CD4-positive, alpha-beta T cell treated with Interleukin-15 for 1 hour (primary cell): ENCODE results near the gene EHD1.

Experiments used
- DNase-seq: peaks from one replicate; pipeline ENCODE4 v3.0.0-alpha.2; 2020

EHD1 gene

DNA sequence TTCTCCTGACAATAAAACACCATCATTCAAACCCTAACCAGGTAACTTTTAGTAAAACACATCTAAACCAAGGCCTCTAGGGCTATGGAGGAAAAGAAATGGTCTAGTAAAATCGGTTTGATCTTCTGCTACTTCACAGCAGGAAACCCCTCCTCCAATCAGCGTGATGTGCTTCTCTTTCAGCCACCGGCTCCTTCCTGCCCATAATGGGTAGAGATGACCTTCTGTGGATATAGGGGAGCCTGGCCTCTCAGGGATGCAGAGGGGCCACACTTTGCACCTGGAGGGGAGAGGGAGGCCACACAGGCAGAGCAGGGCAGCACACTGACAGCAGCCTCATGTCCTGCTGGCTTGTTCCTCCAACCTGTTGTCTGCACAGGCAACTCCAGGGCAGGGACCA lies 6.9 kb downstream of the EHD1 start:
- DNase-seq = no peak

DNA sequence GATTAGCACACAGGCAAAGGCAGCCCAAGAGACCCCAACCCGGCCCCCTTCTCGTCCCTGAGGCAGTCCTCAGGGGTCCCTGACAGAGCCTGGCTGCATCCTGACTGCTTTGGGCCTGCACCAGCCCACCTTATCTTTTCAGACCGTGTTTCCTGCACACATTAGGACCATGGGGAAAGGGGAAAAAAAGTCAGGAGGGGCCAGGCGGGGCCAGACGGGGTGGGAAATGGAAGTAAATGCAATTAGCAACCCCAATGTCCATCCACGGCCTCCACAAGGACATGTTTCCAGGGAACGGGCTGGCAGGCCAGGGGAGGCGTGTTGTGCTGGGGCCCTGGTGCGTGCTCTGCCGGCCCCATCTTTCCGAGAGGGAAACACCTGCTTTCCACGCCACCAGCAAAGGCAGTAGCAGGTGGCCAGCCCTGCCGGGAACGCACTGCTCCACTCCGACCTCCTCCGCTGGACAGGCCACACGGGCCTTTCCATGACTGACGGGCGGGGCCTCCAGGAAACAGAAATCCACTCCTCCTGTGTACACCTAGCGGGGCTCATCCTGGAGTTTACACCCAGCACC lies 7.4 kb downstream of the EHD1 start:
- DNase-seq = no peak

DNA sequence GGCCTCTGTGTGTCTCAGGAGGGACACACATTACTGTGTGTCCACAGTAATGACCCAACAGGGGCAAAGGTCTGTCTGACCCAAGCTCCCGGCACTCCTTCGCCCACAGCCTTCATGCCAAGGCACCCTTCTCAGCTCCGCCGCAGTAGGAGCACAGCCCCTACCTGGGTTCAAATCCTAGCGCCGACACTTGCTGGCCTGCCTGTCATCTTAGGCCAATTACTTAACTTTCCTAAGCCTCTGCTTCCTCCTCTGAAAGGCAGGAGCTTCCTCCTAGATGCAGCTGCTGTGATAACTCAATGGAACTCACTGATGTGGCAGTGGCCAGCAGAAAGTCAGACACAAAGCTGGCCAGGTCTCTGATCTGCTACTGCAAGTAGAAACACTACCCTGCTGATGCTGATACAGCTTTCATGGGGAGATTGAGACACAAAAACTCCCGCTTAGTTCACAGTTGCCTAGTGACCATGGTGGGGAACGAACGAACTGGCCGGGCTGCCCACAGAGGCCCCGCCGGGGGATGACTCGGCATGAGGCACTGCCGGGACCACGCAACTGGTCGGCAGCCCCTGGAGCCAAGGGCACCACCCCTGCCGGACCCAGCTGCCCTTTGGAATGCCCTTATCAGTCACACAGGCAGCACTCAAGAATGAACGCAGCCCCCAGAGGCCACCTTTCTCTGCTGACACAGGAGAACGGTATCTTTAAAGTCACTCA lies 8.1 kb downstream of the EHD1 start:
- DNase-seq = peak; percentile 68

DNA sequence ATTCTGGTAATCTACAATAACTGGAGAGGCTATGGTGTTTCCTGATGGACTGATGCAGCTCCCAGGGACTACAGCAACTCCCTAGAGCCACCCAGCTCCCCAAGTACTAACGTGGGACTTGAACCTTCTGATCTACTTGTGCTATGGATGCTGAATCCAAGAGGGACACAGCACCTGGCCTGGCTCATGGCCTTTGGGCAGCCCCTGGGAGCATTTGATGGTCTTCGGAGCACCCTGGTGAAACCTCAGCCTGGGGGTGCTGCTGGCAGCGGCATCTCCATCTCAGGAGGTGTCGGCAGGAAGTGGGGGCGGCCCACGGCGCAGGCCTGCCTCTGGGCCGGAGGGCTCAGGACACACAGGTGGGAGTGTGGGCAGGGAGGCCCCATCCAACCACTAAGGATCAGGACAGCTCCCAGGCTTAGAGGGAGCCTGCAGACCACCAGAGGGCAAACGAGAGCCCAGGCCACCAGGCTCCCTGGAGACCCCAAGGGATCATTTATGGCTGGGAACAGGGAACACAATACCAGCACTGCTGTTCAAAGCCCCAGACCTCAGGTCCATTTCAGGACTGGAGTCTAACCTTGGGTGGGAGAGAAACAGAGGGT lies 8.7 kb downstream of the EHD1 start:
- no peak for DNase-seq

DNA sequence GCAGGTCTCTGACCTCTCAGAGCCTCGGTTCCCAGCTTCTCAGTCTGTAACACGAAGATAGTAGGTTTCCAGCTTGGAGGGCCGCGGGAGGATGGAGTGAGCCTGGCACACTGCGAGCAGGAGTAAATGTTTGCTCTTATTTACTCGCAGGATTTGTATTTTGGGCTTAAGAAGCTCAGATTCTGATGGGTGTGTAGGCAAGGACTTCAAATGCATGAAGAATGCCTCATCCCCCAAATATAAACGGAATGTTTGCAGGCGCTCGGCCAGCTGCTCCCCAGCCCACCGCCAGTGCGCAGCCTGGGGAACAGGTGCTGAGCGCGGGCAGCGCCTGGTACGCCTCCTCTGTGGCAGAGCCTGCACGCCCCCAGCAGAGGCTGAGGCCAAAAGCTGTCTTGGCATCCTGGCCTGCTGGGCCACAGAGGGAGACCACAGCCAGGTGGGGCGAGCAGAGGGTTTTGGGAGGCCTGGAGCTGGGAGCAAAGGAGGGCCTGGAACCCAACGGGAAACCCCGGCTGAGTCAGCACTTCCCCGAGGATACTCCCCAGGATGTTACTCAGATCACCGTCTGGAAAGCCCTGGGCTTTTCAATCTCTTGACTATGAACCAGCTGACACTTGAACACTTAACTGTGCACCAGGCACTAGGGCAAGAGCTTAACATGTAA lies 9.4 kb downstream of the EHD1 start:
- no peak for DNase-seq

DNA sequence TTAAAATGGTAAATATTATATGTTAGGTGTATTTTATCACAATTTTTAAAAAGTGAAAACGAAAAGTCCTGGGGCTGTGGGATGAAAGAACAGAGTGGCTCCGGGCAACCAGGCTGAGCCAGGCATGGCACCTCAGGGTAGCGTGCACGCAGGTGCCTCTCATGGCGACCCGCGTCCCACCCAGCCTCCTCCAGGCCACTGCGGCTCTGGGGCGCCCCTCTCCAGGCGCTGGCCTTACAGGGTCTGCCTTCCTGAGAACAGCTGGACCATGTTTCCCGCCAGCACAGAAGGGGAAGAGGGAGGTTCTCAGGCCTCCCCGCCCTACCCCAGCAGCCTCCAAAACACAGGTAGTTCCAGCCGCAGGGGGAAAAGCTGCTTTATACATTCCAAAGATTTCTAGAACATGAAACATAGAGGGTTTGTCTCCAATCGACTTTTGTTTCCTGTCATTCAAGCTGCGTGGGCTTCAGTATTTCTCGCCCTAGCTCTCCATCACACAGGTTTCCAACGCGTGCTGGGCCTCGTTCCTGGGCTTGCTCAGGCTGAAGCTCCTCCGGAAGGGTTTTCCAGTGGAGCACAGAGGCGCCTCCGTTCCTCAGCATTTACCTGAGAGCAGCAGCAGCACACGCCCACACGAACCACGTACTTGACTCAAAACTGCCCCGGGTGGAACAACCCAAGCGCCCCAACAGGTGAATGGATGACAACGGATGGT lies 10.5 kb downstream of the EHD1 start:
- no peak for DNase-seq

DNA sequence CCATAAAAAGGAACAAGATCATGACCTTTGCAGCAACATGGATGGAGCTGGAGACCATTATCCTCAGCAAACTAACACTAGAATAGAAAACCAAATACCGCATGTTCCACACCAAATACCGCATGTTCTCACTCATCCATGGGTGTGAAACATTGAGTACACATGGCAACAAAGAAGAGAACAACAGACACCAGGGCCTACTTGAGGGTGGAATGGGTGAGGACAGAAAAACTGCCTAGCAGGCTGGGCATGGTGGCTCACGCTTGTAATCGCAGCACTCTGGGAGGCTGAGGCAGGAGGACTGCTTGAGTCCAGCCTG lies 12.3 kb downstream of the EHD1 start:
- no peak for DNase-seq

DNA sequence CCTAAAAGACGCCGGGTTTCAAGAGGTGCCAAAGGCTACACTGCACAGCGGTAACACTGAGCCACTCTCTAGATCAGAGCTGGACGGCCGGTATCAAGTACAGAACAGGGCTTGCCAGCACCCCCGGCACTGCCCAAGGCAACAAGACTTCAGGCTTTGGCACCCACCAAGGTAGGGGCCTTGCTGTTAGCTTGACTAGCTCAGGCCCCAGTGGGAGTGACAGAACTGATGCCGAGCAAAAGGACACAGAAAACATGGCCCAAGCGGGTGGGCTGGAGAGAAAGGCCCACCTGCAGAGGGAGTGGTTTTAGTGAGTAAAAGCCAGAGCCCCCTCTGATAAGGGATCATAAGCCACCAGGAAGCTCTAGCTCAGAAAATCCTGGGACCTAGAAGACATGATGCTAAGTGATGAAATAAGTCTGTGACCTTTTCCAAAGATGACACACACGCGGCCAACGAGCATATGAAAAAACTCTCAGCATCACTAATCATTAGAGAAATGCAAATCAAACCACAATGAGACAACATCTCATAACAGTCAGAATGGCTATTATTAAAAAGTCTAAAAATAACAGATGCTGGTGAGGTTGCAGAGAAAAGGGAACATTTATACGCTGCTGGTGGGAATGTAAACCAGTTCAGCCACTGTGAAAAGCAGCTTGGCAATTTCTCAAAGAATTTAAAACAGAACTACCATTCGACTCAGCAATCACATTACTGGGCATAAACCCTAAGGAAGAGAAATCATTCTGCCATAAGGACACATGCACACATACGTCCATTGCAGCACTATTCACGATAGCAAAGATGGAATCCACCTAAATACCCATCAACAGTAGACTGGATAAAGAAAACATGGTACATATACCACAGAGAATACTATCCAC lies 12.9 kb downstream of the EHD1 start:
- no peak for DNase-seq

DNA sequence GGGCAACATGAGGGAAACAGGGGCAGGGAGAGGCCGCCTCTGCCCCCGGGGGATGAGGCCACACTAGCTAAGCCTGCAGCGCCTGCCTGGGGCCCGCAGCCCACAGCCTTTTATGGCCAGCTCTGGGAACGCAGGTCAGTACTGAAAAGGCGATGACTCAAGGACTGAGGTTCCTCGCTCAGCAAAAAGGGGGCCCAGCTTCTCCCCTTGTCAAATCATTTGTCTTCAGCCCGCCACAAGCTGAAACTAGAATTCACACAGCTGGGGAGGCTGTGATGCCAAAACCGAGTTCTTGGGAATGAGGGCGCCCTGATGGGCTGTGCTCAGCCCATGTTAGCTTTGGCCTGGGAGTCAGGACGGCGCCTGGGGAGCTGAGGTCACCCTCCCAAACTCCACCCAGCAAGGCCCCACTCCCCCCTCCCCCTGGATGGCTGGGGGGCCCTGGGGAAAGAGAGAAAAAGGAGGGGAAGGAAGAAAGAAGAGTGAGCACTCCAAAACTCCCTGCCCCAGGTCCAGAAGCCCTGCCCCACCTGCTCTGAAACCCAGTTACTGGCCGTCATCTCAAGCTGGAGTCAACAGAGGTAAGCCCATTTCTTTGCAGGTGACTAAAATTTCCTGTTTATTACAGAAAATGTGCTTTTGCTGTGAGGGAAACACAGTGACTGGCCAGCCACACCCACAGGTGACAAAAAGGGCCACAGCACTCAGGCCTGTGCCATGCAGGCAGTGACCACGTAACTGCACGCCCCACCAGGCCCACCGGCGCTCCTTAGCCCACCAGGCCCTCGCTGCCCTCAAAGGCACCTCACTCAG lies 13.7 kb downstream of the EHD1 start:
- DNase-seq = no peak

DNA sequence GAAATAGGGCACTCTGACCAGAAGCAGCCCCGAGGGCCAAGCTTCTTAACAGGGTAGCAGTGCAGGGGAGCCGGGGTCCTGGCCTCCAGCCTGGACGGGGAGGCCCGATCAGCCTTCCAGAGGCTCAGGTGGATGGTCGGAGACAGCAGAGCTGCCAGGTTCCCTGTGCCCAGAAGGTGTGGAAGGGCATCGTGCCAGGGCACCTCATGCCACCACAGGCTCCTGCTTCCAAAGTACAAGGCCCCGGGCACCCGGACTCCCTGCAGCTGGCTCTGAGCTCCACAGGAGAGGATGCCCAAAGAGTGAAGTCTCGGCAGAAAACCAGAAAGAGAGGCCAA lies 14.3 kb downstream of the EHD1 start:
- no peak for DNase-seq

DNA sequence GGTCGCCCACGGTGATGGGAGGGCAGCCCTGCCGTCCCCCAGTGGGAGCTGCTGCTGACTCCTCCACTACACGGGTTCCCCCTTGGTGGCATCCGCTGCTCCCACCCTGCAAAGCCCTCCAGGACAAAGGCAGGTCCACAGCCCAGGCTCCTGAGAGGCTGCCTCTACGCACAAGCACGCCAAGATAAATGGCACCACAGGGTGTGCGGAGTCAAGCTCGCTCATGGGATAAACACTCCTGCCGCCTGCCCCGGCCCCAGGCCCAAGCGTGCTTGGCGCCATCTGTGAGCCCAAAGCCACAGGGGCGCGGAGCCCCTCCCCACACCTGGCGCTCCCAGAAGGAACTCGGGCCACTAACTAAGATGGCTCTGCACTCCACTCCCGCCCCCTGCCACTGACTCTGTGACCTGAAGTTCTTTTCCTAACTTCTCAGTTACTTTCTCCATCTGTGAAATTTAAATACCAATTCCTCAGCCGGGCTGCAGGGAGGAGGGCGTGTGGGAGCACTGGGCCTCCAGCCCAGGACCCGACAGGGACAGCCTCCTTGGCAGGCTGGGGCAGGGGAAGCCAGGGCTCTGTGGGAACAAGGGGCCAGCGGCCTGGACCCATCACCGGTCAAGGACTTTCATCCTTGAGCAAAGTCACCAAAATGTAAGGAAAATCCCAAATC lies 14.9 kb downstream of the EHD1 start:
- DNase-seq = no peak

DNA sequence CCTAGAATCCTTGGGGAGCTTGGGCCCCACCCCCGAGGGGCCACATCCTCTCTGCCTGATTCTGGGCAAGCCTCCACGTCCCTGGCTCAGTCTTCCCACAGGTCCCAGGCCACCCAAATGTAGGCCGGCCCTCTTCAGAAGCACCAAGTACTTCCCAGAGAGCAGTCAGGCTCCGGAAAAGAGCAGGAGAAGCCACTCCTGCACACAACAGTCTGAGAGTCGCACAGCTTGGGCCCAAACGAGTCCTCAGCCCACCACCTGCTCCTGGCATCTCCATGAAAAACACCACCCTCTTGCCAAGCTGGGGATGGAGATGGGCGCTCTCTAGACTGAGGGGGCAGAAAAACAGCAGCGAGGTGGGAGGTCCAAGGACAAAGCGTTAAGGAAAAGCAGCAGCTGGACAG lies 15.4 kb downstream of the EHD1 start:
- DNase-seq = no peak

DNA sequence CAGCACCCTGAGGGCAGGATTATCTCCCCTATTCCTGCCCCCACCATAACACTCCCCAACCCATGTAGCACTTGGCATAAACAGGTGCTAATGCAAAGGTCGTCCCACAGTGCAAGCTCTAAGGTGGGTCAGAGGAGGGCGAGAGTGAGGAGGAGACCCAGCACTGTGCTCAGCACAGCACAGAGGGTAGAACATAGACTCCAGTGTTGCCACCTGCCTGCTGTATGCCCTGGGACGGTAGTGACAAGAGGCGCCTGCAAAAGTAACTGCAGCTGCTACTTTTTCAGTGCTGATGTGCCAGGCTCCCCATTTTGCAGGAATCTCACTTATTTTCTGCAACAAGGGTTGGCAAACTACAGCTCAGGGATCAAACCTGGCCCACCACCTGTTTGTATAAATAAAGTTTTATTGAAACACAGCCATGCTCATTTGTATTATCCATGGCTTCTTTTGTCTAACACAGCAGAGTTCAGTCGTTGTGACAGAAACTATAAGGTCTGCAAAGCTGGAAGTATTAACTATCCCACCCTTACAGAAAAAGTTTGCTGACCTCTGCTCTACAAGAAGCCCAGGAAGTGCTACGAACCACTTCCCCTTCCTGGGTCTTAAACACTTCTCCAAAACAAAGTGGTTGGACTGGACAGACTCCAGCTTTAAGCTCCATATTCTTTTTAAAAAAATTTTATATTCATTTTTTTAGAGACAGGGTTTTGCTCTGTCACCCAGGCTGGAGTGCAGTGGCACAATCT lies 17.0 kb downstream of the EHD1 start:
- DNase-seq = no peak

DNA sequence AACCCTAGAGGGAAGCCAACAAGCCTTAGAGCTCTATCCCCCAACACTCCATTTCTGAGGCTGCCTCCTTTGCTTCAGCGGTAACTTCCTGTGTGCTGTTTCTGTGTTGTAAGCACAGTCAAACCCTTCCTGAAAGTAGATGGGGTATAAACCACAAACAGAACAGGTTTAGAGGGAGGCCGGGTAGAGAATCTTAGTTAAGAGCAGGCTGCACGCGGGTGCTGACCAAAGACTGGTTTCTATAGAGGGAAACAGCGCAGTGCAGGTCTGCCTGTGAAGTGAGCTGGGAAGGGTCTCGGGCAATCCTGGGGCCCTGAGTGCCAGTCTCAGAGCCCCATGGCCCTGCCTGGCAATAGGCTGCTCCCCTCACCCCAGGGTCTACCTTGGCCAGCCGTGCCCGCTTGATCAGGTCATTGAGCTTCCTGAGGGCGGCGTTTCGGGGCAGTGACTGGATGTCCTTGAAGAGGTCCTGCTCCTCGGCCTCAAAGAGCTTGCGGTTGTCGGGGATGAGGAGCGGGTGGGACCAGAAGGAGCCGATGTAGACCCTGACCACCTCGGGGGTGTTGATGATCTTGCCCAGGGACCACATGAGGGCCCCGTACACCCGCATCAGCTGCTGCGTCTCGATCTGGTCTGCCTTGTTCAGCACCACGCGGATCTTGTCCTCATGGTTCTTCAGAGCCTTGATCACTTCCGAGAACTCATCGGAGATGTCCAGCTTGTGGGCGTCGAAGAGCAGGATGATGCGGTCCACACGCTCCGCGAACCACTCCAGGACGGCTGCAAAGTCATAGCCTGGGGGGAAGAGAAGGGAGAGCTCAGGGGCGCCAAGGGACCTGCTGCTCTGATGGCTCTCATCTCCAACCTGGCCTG lies 18.6 kb downstream of the EHD1 start:
- DNase-seq = peak; percentile 66

DNA sequence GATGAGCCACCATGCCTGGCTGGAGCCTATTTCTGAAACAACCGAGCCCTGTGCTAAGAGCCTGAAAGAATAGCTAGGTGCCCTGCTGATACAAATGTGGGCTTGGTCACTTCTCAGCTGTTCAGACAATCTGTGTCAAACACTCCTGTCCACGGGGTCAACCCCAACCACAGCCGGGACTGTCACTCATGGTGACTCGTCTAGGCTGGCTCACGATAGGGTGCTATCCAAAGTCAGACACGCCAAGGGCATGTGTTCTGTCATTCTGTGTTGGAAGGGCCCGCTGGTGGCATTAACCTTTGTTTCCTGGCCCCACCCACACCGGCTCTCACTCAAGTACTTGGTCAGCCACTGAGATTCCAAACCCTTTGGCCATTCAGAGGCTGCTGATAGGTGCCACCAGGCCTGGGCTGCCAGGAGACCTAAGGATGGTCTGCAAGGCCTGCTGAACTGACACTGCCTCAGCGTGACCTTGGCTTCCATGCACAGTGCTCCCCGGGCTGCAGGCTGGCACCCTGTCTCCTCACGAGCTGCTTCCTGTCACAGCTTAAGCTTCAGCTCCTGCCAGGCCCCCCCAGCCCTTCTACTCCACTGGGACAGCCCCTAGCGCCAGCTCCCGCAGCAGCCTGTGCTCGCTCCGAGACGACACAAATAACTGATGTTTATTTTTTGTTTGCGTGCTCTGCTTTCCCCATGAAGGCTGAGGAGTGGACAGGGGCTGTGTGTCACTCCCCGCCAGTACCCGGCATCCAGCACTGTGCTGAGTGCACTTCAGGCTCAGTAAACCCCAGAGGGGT lies 19.8 kb downstream of the EHD1 start:
- peak; percentile 62 for DNase-seq

DNA sequence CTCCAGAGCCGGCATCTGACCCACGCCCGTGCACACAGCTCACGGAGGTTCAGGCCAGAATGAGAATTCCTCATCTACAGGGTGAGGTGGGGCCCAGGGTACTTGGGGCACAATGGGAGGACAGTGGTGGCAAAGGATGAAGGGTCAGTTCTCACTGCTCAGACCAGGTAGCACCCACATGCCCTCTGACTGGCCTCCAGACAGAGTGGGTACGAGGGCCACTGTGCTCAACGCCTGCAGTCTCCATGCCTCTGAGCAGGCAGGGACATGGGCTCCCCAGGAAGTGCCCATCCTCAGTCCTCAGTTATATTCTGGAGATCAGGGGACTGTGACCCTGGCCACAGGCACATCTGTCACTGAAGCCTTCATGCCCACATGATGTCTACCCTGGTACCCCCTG lies 20.9 kb downstream of the EHD1 start:
- no peak for DNase-seq

DNA sequence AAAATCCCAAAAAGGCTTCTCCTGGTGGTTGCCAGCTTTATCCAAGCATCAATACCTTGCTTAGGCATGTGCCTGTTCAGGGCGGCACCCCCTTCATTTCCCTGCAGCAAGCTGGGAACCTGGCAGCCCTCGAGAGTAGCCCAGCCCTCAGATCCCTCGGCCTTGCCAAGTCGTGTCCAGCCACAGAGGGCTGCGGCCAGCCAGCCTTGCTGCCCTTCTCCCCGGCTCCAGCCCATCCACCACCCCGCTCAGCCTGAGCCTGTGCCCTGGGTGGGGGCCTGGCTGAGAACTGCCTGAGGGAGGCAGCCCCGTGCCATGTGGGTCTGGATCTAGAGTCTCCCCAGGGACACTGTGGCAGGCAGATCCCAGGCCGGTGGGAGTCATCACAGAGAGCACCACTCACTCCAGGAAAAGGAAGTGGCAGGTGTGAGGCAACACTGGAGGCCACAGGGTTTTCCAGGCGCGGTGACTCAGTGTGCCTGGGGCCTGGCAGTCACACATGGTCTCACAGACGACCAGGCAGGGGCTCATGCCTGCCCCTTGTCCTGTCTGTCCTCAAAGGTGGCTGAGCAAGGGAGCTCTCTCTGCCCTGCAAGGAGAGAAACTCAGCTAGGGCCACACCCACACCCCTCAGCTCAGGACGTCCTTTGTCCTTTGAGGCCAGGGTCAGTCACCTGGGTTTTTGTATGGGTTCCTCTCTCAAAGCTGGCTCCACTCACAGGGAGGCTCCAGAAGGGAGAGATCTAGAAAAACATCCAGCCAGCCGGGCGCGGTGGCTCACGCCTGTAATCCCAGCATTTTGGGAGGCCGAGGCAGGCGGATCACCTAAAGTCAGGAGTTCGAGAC lies 21.8 kb downstream of the EHD1 start:
- DNase-seq = peak; percentile 81
